ENCODE results near the gene SETD3.

GRCh38 chr14:99468081-99468480 lies 12.6 kb downstream of the SETD3 start:
- TF ChIP-seq POLR2A (IDR thresholded peaks at IDR 0.05) = no peak
- TF ChIP-seq CTCF (IDR thresholded peaks at IDR 0.05) = no peak
- TF ChIP-seq POLR2AphosphoS5 (IDR thresholded peaks at IDR 0.05) = no peak

Measured in stomach (tissue), 4 donors.